Choroid plexus epithelial cell (primary cell): ENCODE data around the gene IER5.

ENCODE experiments used
- DNase-seq: peaks from one replicate; pipeline ENCODE4 v3.0.0-alpha.2; 2010; ENCODE audit warnings: low read depth
- H3K4me3 ChIP-seq: 2 replicates; pipeline ENCODE4 v1.5.1; 2011; ENCODE audit warnings: low read depth, mild to moderate bottlenecking, control low read depth, low read length, moderate library complexity
- TF ChIP-seq, protein P1 (sequence below): conservative IDR thresholded peaks from 2 replicates; pipeline ENCODE4 v1.5.1; 2011; ENCODE audit warnings: low read depth, mild to moderate bottlenecking, control low read depth, inconsistent platforms, low read length, moderate library complexity

Gene IER5

DNA sequence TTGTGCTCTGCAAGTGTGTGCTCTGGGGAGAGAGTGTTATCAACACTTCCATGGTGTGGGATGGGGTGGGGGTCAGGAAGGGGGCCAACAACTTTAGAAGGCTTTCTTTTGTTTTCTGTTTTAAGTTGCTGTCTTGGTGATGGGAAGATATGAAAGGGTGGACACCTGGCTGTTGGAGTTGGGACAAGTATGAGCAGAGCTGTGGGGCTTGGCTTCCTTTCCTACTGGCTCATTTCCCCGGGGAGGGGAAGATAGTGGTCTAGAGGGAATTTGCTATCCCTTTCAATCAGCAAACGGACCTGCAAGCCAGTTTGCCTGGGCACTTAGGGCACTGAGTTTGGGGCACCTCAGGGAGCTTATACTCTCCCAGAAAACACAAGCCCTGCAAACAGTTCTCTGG lies 19.2 kb downstream of the IER5 start:
- H3K4me3 ChIP-seq = no peak overlapping the region
- DNase-seq = no peak
- TF ChIP-seq, protein P1, sequence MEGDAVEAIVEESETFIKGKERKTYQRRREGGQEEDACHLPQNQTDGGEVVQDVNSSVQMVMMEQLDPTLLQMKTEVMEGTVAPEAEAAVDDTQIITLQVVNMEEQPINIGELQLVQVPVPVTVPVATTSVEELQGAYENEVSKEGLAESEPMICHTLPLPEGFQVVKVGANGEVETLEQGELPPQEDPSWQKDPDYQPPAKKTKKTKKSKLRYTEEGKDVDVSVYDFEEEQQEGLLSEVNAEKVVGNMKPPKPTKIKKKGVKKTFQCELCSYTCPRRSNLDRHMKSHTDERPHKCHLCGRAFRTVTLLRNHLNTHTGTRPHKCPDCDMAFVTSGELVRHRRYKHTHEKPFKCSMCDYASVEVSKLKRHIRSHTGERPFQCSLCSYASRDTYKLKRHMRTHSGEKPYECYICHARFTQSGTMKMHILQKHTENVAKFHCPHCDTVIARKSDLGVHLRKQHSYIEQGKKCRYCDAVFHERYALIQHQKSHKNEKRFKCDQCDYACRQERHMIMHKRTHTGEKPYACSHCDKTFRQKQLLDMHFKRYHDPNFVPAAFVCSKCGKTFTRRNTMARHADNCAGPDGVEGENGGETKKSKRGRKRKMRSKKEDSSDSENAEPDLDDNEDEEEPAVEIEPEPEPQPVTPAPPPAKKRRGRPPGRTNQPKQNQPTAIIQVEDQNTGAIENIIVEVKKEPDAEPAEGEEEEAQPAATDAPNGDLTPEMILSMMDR = no peak

DNA sequence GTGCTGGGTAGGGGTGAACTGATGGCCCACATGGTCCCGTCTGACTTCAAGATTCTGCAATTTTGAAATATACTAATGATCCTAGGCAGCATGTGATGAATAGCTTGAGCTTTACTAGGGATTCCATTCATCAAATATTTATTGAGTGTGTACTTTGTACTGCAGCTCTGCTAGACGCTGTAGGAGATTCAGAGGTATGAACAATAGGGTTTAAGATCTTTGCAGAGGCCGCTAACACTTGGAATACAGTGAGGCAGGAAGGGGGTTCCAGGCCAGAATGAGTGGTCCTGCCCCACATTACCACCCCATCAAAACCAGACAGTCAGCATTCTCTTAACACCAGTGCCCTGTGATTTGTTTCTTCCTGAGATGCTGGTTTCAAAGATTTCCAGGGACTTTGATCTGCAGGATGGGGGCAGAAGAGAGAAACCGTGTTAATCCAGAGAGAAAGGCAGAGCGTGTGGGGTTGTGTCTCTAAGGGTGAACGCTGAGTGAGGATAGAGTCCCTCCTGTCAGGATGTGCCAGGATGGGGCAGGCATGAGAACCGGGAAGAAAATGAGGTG lies 19.9 kb downstream of the IER5 start:
- no peak for DNase-seq
- TF ChIP-seq, protein P1 = no peak
- H3K4me3 ChIP-seq = no peak overlapping the region

DNA sequence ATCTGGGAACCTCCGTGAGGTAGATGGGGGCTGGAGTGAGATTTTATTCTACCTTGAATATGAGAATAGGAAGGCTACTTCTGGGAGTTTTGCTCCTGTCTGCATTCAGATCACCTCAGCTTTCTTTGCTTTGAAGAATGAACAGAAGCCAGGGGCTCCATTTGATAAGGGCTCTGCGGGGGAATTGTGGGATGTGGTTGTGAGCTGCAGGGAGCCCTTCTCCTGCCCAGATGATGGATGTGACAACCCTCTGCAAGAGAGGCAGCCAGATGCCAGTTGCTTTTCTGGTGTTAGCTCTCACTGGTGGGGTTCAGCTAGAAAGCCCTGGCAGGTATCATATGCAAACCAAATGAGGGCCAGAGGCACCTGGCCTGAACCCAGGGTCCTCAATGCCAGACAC lies 21.5 kb downstream of the IER5 start:
- no peak for DNase-seq
- H3K4me3 ChIP-seq = no peak overlapping the region
- TF ChIP-seq, protein P1 = no peak

DNA sequence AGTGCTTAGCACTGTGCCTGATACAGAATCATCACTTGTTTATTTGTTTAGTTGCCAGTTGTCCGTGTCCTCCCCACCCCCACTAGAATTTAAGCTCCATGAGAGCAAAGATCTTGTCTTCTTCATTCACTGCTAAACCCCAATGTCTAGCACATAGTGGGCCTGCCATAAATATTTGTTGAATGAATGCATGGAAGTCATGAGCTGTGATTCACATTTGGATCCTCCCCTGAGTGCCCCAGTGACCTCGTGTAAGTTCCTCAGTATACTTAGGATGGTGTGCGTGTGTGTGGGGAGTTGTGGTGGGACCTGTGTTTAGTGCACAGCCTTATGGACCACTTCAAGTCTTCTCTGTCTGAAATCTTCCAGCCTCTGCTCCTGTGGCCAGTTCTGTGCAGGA lies 23.1 kb downstream of the IER5 start:
- TF ChIP-seq, protein P1 = no peak
- H3K4me3 ChIP-seq = no peak overlapping the region
- peak; percentile 62 for DNase-seq

DNA sequence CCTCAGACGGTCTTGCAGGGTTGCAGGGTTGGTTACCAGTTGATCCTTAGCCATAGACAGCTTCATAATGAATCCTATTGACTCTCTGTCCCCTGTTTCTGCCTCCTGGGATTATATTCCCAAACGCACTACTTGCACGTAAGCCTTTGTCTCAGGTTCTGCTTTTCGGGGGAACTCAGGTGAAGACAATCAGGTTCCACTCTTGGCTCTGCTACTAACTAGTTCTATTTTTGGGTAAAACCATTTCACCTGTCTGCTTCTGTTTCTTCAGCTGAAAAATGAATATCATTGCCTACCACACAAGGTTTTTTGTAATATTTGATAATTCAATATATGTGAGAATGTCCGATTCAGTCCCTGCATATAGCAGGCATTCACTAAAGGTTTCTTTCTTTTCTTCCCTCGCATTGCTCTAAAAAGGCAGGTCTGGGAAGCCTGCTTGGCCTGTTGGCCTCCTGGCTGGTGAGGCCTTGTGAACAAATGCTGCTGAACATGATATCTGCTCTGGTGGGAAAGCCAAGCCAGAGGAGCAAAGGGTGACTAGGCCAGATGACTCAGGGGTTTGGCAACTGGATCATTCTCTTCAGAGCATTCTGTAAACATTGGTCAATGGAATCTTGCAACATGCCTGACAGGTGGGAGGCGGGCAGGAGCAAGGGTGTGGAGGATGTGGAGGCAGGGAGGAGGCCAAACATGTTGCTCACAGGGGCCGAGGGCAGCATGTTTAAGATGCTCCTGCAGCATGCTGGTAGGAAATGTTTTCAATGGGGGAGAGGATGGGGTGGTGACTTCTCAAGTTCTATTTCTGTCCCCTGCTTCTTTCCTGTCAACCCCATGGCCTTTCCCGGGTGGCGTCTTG lies 23.8 kb downstream of the IER5 start:
- TF ChIP-seq, protein P1 = no peak
- H3K4me3 ChIP-seq = no peak overlapping the region
- peak; percentile 99 for DNase-seq

DNA sequence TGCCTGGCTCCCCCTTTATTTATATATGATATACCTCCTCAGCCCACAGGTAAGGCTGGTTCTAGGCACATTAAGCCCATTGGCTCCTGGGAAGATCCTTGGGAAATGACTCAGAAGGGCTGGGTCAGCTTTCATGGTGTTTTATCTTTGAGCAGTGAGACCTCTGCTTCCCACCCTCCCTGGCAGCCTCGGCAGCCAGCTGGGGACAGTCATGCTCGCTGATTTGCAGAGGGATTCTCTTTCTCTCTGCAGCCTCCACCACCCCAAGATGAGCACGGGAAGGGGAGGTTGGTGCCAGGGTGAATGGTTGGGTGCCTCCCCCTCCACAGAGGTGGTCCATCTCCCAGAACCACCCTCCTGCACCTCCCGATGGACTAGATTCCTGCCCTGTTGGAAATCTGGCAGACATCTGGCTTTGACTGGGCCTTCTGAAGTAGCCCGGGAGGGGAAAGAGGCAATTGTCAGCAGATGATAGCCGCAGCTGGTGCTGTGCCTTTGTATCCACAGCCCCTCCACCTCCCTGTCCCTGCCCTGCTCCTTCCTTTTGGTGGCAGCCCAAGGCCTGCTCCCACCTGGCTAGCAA lies 24.6 kb downstream of the IER5 start:
- no peak overlapping the region for H3K4me3 ChIP-seq
- TF ChIP-seq, protein P1 = no peak
- DNase-seq = peak; percentile 54
